ENCODE measurements around the gene HMGN3.

Gene HMGN3

GRCh38 chr6:79226660-79227059 is 7.8 kb downstream of the HMGN3 start:
- H3K4me3 ChIP-seq (replicated peaks in 1 of 2; ENCODE audit: low read depth in 2 of 2, low read length in 2 of 2): no peak overlapping the region
- TF ChIP-seq CTCF (IDR thresholded peaks at IDR 0.05; ENCODE audit: low read depth, low read length): no peak
- no peak for DNase-seq (ENCODE audit: low read depth in 2 of 2)

- no peak overlapping the region for H3K4me3 ChIP-seq (replicated peaks in 1 of 2; ENCODE audit: low read depth in 2 of 2, low read length in 2 of 2)
- TF ChIP-seq CTCF (IDR thresholded peaks at IDR 0.05; ENCODE audit: low read depth, low read length): no peak
- DNase-seq (ENCODE audit: low read depth in 2 of 2): no peak
Measured at GRCh38 chr6:79225717-79226599, 8.5 kb downstream of the HMGN3 start.

GRCh38 chr6:79223611-79224404 is 10.7 kb downstream of the HMGN3 start:
- TF ChIP-seq CTCF (IDR thresholded peaks at IDR 0.05; ENCODE audit: low read depth, low read length): no peak
- no peak for DNase-seq (ENCODE audit: low read depth in 2 of 2)
- H3K4me3 ChIP-seq (replicated peaks in 1 of 2; ENCODE audit: low read depth in 2 of 2, low read length in 2 of 2): no peak overlapping the region

- peak; percentile 17 to 68 for DNase-seq (ENCODE audit: low read depth in 2 of 2)
- no peak for TF ChIP-seq CTCF (IDR thresholded peaks at IDR 0.05; ENCODE audit: low read depth, low read length)
- no peak overlapping the region for H3K4me3 ChIP-seq (replicated peaks in 1 of 2; ENCODE audit: low read depth in 2 of 2, low read length in 2 of 2)
Measured at GRCh38 chr6:79215213-79215824, 19.2 kb downstream of the HMGN3 start.

- no peak for TF ChIP-seq CTCF (IDR thresholded peaks at IDR 0.05; ENCODE audit: low read depth, low read length)
- no peak for DNase-seq (ENCODE audit: low read depth in 2 of 2)
- H3K4me3 ChIP-seq (replicated peaks in 1 of 2; ENCODE audit: low read depth in 2 of 2, low read length in 2 of 2): no peak overlapping the region
Measured at GRCh38 chr6:79212859-79213258, 21.6 kb downstream of the HMGN3 start.

- peak in 1 of 2 donors; percentile 13 for DNase-seq (ENCODE audit: low read depth in 2 of 2)
- TF ChIP-seq CTCF (IDR thresholded peaks at IDR 0.05; ENCODE audit: low read depth, low read length): no peak
- no peak overlapping the region for H3K4me3 ChIP-seq (replicated peaks in 1 of 2; ENCODE audit: low read depth in 2 of 2, low read length in 2 of 2)
Measured at GRCh38 chr6:79208816-79209215, 25.7 kb downstream of the HMGN3 start.
